ENCODE data around the gene PRODH. TPM values are rescaled to one million over a fixed set of nuclear protein-coding genes. Genes with fewer than 3 reads are reported as not detected.
"Not testable (repeated sequence)": the region's sequence is repeated elsewhere in the genome, so short reads cannot be mapped to it uniquely, and the experiment has no call there.

The PRODH gene
- total RNA-seq, 1 experiment from 2014 or later: 1.1 TPM

DNA sequence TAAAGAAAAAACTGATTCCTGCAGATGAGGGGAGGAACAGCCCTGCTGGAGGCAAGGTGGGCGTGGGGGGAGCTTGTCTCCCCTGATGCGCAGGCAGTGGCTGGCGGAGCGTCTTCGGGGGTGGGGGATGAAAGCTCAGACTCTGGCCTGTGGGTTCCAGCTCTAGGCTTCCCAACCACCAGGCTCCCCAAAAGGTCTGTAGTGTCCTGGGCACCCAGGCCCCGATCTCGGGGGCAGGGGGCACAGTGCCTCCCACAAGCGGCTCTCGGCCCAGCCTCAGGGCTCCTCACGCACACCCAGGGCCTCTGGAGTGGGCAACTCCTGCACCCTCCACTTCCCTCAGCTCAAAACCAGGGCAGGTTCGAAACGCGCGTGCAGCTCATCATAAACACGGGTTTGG lies 20.9 kb upstream of the PRODH start:
- H3K36me3 ChIP-seq (ENCODE audit: low read depth): not testable (repeated sequence)

DNA sequence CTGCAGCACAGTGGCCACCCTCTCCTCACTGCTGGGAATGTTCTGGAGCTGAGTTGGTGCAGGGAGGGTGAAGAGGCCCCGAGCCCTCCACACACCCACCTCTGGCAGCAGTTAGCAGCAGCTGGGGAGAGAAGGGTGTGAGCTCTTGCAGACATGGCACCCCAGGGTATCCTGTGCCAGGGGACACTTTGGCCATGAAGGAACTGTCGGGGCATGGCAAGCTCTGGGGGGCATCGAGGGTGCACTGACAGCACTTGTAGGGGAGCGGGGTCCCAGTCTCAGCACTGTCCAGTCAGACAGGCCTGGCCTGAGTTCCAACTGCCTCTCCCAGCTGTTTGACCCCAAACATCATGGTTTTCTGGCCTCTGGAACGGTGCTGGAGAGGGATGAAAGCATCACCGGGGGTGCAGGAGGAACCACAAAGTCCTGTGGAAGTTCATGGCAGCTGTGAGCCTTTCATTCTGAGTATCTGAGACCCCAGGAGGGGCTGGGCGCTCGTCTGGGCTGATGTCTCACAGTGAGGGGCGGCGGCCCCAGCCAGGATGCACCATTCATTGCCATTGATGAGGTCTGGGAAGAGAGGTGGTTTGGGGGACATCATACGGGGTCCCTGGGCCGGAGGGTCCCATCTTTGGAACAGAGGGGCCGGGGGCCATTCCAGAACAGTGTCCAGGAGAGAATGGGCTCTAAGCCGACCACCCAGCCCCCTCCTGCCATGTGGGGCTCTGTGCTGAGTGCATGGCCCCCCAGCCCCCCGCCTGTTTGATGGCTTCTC lies 20.2 kb upstream of the PRODH start:
- H3K4me1 ChIP-seq (replicated peaks; ENCODE audit: insufficient read depth); BruUV-seq (replicated peaks); H3F3A ChIP-seq (ENCODE audit: insufficient read depth, low read depth); DNase-seq; H3K79me2 ChIP-seq (ENCODE audit: low read depth); H3K4me2 ChIP-seq; H2AFZ ChIP-seq; H3K4me3 ChIP-seq; H3K9me2 ChIP-seq (ENCODE audit: insufficient read depth); H3K27ac ChIP-seq; H3K27me3 ChIP-seq (ENCODE audit: insufficient read depth, low read depth); H3K9me3 ChIP-seq (ENCODE audit: insufficient read depth, low read depth); CTCF ChIA-PET; intact Hi-C loops (cut with micrococcal nuclease; ENCODE audit: unreplicated experiment); POLR2A ChIA-PET (ENCODE audit: unreplicated experiment); H3K36me3 ChIP-seq (ENCODE audit: low read depth); H4K20me1 ChIP-seq (ENCODE audit: insufficient read depth): not testable (repeated sequence)

More for the DNA sequence above, 20.9 kb upstream of the PRODH start:
- H4K20me1 ChIP-seq (ENCODE audit: insufficient read depth); H3K27ac ChIP-seq; DNase-seq; H3K79me2 ChIP-seq (ENCODE audit: low read depth); H3K4me1 ChIP-seq (replicated peaks; ENCODE audit: insufficient read depth); H3K4me2 ChIP-seq; H3F3A ChIP-seq (ENCODE audit: insufficient read depth, low read depth); intact Hi-C loops (cut with micrococcal nuclease; ENCODE audit: unreplicated experiment); H3K9me2 ChIP-seq (ENCODE audit: insufficient read depth); H2AFZ ChIP-seq; H3K27me3 ChIP-seq (ENCODE audit: insufficient read depth, low read depth); H3K9me3 ChIP-seq (ENCODE audit: insufficient read depth, low read depth); BruUV-seq (replicated peaks); CTCF ChIA-PET; POLR2A ChIA-PET (ENCODE audit: unreplicated experiment); H3K4me3 ChIP-seq: not testable (repeated sequence)

DNA sequence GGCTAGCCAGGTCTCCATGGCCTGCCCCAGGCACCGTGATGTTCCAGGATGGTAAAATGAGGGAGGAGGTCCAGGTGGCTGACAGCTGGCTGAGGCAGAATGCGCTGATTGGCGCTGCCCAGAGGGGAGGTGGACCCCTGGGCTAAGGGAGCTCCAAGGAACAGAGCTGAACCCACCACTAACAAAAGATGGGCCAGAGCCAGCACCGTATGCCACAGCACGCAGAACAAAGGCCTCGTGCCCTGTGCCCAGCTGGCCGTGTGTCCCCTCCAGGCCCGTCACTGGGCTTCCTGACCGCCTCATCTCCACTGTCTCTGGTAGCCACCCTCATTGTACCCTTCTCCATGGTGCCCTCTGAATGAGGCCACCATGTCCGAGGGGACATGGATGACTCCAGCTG lies 19.6 kb upstream of the PRODH start:
- TF ChIP-seq EZH2 (IDR thresholded peaks at IDR 0.05; ENCODE audit: low read depth): no peak
- TF ChIP-seq, protein P1, sequence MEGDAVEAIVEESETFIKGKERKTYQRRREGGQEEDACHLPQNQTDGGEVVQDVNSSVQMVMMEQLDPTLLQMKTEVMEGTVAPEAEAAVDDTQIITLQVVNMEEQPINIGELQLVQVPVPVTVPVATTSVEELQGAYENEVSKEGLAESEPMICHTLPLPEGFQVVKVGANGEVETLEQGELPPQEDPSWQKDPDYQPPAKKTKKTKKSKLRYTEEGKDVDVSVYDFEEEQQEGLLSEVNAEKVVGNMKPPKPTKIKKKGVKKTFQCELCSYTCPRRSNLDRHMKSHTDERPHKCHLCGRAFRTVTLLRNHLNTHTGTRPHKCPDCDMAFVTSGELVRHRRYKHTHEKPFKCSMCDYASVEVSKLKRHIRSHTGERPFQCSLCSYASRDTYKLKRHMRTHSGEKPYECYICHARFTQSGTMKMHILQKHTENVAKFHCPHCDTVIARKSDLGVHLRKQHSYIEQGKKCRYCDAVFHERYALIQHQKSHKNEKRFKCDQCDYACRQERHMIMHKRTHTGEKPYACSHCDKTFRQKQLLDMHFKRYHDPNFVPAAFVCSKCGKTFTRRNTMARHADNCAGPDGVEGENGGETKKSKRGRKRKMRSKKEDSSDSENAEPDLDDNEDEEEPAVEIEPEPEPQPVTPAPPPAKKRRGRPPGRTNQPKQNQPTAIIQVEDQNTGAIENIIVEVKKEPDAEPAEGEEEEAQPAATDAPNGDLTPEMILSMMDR (conservative IDR thresholded peaks at IDR 0.05): no peak
- no peaks in the 10 kb centered on the region for H3K9me3 ChIP-seq (ENCODE audit: insufficient read depth, low read depth)
- no peaks in the 10 kb centered on the region for H3K9me2 ChIP-seq (ENCODE audit: insufficient read depth)
- ChIA-PET CTCF (no interaction called here), POLR2A (ENCODE audit: unreplicated experiment) (no interaction called here)
- no peak overlapping the region for H2AFZ ChIP-seq
- H4K20me1 ChIP-seq (ENCODE audit: insufficient read depth): no peaks in the 10 kb centered on the region
- no peak overlapping the region for H3K27ac ChIP-seq
- H3K4me2 ChIP-seq: no peak overlapping the region
- no peak for DNase-seq
- intact Hi-C loops (cut with micrococcal nuclease; ENCODE audit: unreplicated experiment): no loop called here
- no peaks in the 10 kb centered on the region for H3F3A ChIP-seq (ENCODE audit: insufficient read depth, low read depth)
- no peaks in the 10 kb centered on the region for H3K36me3 ChIP-seq (ENCODE audit: low read depth)
- H3K4me3 ChIP-seq: no peak overlapping the region
- H3K27me3 ChIP-seq (ENCODE audit: insufficient read depth, low read depth): peaks cover 7% of the 10 kb centered on the region; the same call in 1 of the 2 replicates
- H3K79me2 ChIP-seq (ENCODE audit: low read depth): no peaks in the 10 kb centered on the region
- BruUV-seq (replicated peaks): no TSS peak
- H3K4me1 ChIP-seq (replicated peaks; ENCODE audit: insufficient read depth): no peaks in the 10 kb centered on the region

DNA sequence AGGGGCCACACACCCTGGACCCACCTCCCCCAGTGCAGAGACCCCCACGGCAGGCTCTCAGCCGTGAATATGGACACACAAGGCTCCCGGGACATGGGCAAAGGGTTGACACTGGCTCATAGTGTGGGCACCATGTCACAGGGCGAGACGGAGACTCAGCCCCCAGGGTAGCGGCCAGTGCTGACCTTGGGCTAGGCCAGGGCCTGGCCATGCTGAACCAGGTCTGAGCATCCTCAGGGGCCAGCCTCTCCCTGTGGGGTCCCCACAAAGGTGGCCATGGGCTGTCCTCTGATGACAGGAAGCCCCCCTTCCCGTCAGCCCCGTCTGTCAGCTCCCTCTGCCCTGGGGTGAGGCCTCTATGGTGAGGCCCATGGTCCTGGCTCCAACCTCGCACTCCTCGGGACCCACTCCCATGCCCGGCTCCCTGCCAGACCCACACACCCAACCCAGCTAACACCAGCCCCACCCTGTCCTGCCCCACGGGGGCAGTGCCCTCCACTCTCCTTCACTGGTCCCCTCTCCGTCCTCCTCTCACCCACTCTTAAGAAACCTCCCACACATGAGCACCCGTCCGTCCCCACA lies 19.0 kb upstream of the PRODH start:
- no TSS peak for BruUV-seq (replicated peaks)
- no peak overlapping the region for H3K27ac ChIP-seq
- H3K4me3 ChIP-seq: no peak overlapping the region
- H3K36me3 ChIP-seq (ENCODE audit: low read depth): no peaks in the 10 kb centered on the region
- DNase-seq: no peak
- intact Hi-C loops (cut with micrococcal nuclease; ENCODE audit: unreplicated experiment): no loop called here
- ChIA-PET POLR2A (ENCODE audit: unreplicated experiment) (no interaction called here), CTCF (no interaction called here)
- H3K9me2 ChIP-seq (ENCODE audit: insufficient read depth): no peaks in the 10 kb centered on the region
- H2AFZ ChIP-seq: no peak overlapping the region
- peaks cover 11% of the 10 kb centered on the region; the same call in 1 of the 2 replicates for H3K27me3 ChIP-seq (ENCODE audit: insufficient read depth, low read depth)
- no peaks in the 10 kb centered on the region for H3F3A ChIP-seq (ENCODE audit: insufficient read depth, low read depth)
- no peaks in the 10 kb centered on the region for H3K4me1 ChIP-seq (replicated peaks; ENCODE audit: insufficient read depth)
- H3K9me3 ChIP-seq (ENCODE audit: insufficient read depth, low read depth): no peaks in the 10 kb centered on the region
- no peaks in the 10 kb centered on the region for H4K20me1 ChIP-seq (ENCODE audit: insufficient read depth)
- TF ChIP-seq, protein P1 (conservative IDR thresholded peaks at IDR 0.05): no peak
- TF ChIP-seq EZH2 (IDR thresholded peaks at IDR 0.05; ENCODE audit: low read depth): no peak
- H3K79me2 ChIP-seq (ENCODE audit: low read depth): no peaks in the 10 kb centered on the region
- H3K4me2 ChIP-seq: no peak overlapping the region

Data from PC-9 (cell line).